ENCODE results near the gene ANKK1. TPM values are rescaled to one million over a fixed set of nuclear protein-coding genes. Genes with fewer than 3 reads are reported as not detected.

Gene ANKK1
- total and polyA plus RNA-seq, 8 donors = 0.09 to 0.95 (median 0.47) TPM

- no peaks in the 10 kb centered on the region for H3K36me3 ChIP-seq
- intact Hi-C loops (cut with DNase I) = no loop called here
- H3K4me1 ChIP-seq = no peaks in the 10 kb centered on the region
- no peak overlapping the region for H3K4me3 ChIP-seq
- H3K27me3 ChIP-seq = peaks cover 9 to 34% of the 10 kb centered on the region in 2 donors
- ATAC-seq = peak; percentile 80
- no peak overlapping the region for H3K27ac ChIP-seq
- DNase-seq = no peak
- no peak for TF ChIP-seq CTCF (IDR thresholded peaks at IDR 0.05)
- H3K9me3 ChIP-seq = no peaks in the 10 kb centered on the region
Measured at GRCh38 chr11:113385749-113386148, 1.8 kb upstream of the ANKK1 start.

GRCh38 chr11:113386866-113387265, 713 bp upstream of the ANKK1 start:
- H3K9me3 ChIP-seq = no peaks in the 10 kb centered on the region
- intact Hi-C loops (cut with DNase I) = no loop called here
- H3K27ac ChIP-seq = no peak overlapping the region
- H3K4me3 ChIP-seq = no peak overlapping the region
- H3K4me1 ChIP-seq = no peaks in the 10 kb centered on the region
- H3K36me3 ChIP-seq = no peaks in the 10 kb centered on the region
- ATAC-seq (no peak), DNase-seq (no peak)
- no peak for TF ChIP-seq CTCF (IDR thresholded peaks at IDR 0.05)
- peaks cover 9 to 34% of the 10 kb centered on the region in 2 donors for H3K27me3 ChIP-seq

- Histone ChIP-seq H3K4me3 (no peak overlapping the region), H3K27ac (no peak overlapping the region), H3K9me3 (no peaks in the 10 kb centered on the region), H3K27me3 (peaks cover 9 to 34% of the 10 kb centered on the region in 2 donors), H3K36me3 (no peaks in the 10 kb centered on the region), H3K4me1 (no peaks in the 10 kb centered on the region)
- no peak for TF ChIP-seq CTCF (IDR thresholded peaks at IDR 0.05)
- intact Hi-C loops (cut with DNase I) = no loop called here
- ATAC-seq (no peak), DNase-seq (no peak)
Measured at GRCh38 chr11:113389272-113389671, 1.7 kb downstream of the ANKK1 start.

GRCh38 chr11:113392236-113392921, 4.8 kb downstream of the ANKK1 start:
- Histone ChIP-seq H3K4me3 (no peak overlapping the region), H3K27ac (no peak overlapping the region), H3K4me1 (no peaks in the 10 kb centered on the region), H3K36me3 (no peaks in the 10 kb centered on the region), H3K9me3 (no peaks in the 10 kb centered on the region), H3K27me3 (peaks cover 9 to 26% of the 10 kb centered on the region in 2 donors)
- intact Hi-C loops (cut with DNase I) = no loop called here
- no peak for TF ChIP-seq CTCF (IDR thresholded peaks at IDR 0.05)
- DNase-seq = no peak
- ATAC-seq = no peak

GRCh38 chr11:113393501-113393985, 6.0 kb downstream of the ANKK1 start:
- Histone ChIP-seq H3K27ac (no peak overlapping the region), H3K9me3 (no peaks in the 10 kb centered on the region), H3K4me3 (no peak overlapping the region), H3K27me3 (peaks cover 0 to 14% of the 10 kb centered on the region in 2 donors), H3K36me3 (no peaks in the 10 kb centered on the region), H3K4me1 (no peaks in the 10 kb centered on the region)
- TF ChIP-seq CTCF (IDR thresholded peaks at IDR 0.05) = no peak
- DNase-seq (no peak), ATAC-seq (no peak)
- intact Hi-C loops (cut with DNase I) = no loop called here

Measured in left lung (tissue), 10 donors.